ENCODE data around the gene SUPT3H. TPM values are rescaled to one million over a fixed set of nuclear protein-coding genes. Genes with fewer than 3 reads are reported as not detected.
A peak's percentile ranks its signal among the peaks of the same experiment; 100 is the strongest.

The SUPT3H gene
- total and polyA plus RNA-seq, 12 donors = 10.0 to 56.2 (median 16.6) TPM

DNA sequence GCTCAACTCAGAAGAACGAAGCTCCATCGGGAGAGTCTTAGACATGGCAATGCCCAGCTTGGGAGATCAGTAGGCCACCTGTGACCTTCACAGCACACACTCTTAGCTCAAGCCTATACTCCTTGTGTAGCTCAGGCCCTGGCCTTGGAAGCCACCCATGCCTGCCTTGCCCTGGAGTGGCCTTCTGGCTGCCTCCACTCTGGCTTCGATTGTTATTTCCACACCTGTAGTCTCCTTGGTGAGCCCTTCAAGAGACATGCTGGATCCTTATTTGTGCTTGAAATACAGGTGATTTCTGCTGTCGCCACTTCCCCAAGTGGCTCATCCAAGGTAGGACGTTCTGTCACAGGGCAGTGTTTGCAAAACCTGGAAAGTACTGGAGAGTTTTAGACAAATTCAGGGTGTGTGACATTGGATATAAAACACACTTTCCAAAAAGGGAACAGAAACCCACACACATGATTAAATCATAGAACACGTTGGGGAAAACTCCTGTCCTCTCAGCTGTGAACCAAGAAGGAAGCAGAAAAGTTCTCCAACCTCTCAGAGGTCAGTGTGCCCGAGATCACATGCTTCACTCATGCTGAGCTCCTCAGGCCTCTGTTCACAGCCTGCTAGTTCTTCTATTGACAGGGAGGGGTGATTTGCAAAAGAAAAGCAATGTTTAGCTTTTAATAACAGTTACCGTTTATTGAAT is 598.5 kb downstream of the SUPT3H start:
- Histone ChIP-seq H3K36me3 (replicated peaks in 1 of 2) (no peaks in the 10 kb centered on the region), H3K27ac (peak overlapping the region in 1 of 5 donors; percentile 17), H3K27me3 (no peaks in the 10 kb centered on the region), H3K4me1 (replicated peaks in 1 of 2) (no peaks in the 10 kb centered on the region), H3K4me3 (no peak overlapping the region), H3K9me3 (replicated peaks in 1 of 3) (peaks cover 0 to 3% (median 0%) of the 10 kb centered on the region in 3 donors)
- 74 to 78% (median 75%) methylated on average over 8 of the region's 8 CpGs for WGBS, 4 donors
- intact Hi-C loops (cut with DNase I) = no loop called here
- no peak for TF ChIP-seq POLR2A (IDR thresholded peaks at IDR 0.05)
- TF ChIP-seq, protein P1, sequence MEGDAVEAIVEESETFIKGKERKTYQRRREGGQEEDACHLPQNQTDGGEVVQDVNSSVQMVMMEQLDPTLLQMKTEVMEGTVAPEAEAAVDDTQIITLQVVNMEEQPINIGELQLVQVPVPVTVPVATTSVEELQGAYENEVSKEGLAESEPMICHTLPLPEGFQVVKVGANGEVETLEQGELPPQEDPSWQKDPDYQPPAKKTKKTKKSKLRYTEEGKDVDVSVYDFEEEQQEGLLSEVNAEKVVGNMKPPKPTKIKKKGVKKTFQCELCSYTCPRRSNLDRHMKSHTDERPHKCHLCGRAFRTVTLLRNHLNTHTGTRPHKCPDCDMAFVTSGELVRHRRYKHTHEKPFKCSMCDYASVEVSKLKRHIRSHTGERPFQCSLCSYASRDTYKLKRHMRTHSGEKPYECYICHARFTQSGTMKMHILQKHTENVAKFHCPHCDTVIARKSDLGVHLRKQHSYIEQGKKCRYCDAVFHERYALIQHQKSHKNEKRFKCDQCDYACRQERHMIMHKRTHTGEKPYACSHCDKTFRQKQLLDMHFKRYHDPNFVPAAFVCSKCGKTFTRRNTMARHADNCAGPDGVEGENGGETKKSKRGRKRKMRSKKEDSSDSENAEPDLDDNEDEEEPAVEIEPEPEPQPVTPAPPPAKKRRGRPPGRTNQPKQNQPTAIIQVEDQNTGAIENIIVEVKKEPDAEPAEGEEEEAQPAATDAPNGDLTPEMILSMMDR (IDR thresholded peaks at IDR 0.05) = no peak
- peak in 3 of 7 donors; percentile 24 to 27 (median 25) for DNase-seq

MicroRNA genes within 50 kb of the gene (microRNA counts, 767-probe panel; counts per million panel counts)
- 0 counts per million in 2 donors for microRNA hsa-miR-586

Small RNAs within 50 kb of the gene (microRNA-seq; reads per million reads assigned to microRNA genes)
- 0 to 0.28 (median 0) reads per million in 3 donors for gene MIR586

Small RNAs within 50 kb of the gene (small RNA-seq; reads per million reads assigned to genes)
- gene MIR586 = 0 to 0.24 reads per million in 2 donors

Other genes starting within 250 kb of the SUPT3H start
- 1 to 10 TPM in 8 of 9 donors, under 1 TPM in 1; 0.28 to 4.5 (median 1.9) TPM for gene RUNX2, start 49.6 kb downstream of the SUPT3H start, total RNA-seq
- gene RUNX2, start 49.6 kb downstream of the SUPT3H start, polyA plus RNA-seq = 1 to 10 TPM; 1.2 to 2.7 (median 1.3) TPM